ENCODE results near the gene RPL26.

Gene RPL26

DNA sequence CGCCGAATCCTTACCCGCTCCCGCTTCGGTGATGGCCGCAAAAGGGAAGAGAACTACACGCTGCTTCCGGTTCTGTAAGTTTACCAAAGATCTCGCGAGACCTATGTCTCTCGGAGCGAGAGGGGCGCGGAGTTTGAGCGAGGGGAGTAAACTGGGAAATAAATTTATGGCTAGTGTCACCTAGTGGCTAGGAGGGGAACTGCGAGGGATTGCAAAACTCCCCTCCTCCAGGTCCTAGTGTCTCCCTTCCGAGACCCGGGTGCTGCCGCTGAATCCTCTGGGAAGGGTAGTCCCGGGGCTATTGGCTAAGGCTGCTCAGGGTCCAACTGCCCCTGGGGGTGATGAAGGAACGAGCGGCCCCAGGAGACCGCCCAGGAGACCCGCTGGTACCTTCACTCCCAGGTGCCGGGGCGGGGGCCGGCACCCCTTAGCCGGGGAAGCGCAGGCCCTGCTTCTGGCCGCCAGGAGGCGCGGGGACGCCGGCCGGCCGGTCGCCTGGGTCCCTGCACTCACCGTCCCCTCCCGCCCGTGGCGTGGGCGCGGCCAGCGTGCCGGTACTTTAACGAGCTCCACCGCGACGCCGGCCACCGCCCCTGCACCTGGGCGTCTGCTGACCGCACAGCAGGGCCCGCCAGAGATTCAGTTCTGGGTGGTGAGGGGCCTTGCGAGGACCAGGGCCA, at the start of gene RPL26:
TSS of gene RPL26 (minus strand) at position 51 of the 680 bp plus-strand sequence. CDS start 883 bp downstream, outside the sequence.
- FAIRE-seq = peak; percentile 92
- peak; percentile 94 for DNase-seq (ENCODE audit: insufficient read length, low spot score)

DNA sequence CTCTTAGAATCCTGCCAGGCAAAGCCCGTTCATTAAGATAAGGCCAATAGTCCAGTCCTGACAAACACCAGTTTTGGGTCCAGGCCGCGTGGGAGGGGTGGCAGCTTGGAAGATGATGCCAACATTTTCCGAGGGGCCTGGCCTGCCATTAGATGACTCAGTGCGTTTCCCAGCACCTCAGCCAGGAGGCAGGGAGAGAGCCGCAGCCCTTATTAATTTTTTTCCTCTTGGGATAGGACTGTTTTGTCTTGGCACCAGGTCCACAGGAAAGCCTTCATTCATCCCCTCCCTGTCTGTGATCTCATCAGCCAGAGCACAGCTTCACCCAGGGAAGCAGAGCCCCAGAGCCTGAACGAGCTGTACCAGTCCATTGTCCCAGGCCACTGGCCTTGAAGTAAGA, 48.0 kb upstream of the RPL26 start:
- no peak for DNase-seq (ENCODE audit: insufficient read length, low spot score)
- no peak for FAIRE-seq

DNA sequence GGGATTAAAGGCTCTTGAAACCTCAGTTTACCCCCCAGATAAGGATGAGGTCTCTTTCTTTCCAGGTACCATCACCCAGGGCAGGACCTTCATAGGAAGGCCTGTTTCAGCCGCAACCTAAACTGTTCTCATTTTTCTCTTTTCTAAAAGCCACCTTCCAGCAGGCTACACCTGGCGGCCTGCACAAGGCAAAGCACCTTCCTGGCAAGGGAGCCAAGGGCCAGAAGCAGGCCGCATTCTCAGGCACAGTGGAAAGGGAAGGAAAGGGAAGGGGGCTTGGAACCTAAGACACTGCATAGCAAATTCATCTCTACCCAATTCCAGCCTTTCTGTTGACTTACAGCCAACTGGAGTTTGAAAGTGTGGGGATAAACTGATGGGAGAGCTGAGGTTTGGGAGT, 43.8 kb upstream of the RPL26 start:
- FAIRE-seq (no peak), DNase-seq (ENCODE audit: insufficient read length, low spot score) (no peak)

DNA sequence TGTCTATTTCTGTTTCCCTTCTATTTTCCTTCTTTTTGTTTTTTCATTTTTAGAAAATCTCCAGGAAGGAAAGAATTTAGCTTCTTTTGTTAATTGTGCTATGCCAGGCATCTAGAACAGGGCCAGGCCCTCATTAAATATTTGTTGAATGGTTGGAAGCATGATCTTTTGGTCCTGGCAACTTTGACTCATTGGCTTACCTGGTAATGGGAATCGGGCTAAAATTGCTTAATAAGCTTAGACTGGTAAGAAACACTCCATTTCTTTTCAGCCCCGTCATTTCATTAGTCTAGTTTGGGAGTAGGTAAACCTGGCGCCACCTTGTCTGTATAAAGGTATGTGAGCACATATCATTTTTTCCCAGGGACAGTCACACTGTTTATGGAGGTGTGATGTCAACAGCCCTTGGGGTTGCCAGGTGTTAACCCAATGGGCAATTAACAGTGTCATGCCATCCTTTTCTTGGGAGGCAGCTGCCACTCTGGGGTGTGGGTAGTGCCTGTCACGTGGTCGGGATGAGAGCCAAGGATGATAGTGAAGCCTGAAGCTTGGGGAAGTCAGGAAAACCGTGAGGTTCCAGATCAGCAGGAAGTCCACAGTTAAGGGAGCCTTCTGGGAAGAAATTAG, 43.2 kb upstream of the RPL26 start:
- FAIRE-seq = no peak
- no peak for DNase-seq (ENCODE audit: insufficient read length, low spot score)

DNA sequence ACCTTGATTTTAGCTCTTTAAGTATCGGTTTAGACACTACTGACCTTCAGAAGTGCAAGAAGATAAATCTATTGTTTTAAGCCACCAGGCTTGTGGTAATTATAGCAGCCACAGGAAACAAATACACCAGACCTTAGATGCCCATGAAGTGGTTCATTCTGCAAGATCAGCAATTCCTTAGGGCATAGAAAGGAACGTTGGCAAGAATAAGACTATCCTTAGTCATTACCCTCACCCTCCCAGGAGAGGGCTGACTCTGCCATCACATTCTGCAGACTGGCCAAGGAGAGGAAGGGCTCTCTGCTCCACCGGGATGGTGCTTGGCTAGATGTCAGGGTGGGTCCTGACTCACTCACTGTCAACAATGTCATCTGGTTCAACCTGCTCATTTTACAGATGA, 38.6 kb upstream of the RPL26 start:
- DNase-seq (ENCODE audit: insufficient read length, low spot score) (no peak), FAIRE-seq (no peak)

DNA sequence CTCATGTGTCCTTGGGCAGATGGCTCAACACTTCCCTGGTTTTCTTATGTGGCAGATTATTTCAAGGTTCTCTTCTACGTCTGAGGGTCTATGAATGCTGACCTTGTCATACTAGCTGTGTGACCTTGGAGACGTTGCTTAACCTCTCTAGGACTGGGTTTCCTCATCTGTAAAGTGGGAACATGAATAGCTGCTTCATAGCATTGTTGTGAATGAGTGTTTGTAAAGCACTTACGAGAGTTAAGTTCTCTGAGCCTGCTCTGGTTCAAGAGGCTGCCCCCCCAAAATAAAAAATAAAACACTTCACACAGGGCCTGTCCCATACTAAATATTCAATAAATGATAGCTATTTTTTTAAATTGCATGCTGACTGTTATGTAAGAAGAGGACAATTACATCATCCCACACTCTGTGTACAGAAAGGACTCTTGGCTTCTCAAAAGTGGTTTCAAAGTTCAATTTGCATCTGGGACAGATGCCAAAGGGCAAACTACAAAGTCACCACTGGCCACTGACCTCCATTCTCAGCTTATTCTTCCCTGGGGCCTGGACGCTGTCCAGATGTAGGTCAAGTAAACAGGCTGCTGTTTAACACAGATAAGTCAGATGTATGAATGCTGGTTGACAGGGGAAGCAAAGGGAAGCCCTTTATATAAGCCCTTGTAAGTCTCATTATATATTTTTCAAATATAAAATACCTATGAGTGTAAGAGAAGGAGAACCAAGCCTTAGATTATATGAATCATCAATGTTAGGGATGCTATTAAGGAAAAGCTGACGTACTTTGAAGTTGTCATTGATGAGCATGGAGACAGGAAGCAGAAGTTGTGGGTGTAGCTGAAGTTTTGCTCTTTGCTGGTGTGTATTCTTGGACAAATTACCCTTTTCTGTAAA, 37.3 kb upstream of the RPL26 start:
- no peak for FAIRE-seq
- no peak for DNase-seq (ENCODE audit: insufficient read length, low spot score)

DNA sequence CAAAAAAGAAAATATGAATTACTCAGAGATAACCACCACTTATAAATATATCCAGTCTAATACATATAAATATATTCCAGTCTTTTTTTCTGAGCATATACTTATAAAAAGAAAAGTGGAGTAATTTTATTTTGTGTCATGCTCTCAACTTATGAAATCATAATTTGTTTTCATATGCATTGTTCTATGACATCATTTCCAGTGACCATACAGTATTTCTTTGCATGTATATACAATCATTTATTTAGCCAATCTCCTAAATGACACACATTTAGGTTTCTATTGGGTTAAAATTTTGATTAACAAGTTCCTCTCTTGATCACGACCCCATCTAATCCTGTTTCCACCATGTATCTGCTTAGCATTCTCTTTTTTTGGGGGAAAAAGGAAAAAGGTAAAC, 36.3 kb upstream of the RPL26 start:
- FAIRE-seq (no peak), DNase-seq (ENCODE audit: insufficient read length, low spot score) (no peak)

DNA sequence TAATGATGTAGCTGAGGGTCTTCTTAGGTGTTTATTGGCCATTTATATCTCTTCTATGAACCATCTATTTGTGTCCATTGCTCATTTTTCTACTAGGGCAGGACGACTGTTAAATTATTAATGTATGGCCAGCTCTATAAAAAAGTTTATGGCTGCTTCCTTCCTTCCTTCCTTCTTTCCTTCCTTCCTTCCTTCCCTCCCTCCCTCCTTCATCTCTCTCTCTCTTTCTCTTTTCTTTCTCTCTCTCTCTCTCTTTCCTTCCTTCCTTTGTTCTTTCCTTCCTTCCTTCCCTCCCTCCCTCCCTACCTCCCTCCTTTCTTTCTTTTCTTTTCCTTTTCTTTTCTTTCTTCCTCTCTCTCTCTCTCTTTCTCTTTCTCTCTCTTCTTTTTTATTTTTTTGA, 35.5 kb upstream of the RPL26 start:
- no peak for FAIRE-seq
- no peak for DNase-seq (ENCODE audit: insufficient read length, low spot score)

DNA sequence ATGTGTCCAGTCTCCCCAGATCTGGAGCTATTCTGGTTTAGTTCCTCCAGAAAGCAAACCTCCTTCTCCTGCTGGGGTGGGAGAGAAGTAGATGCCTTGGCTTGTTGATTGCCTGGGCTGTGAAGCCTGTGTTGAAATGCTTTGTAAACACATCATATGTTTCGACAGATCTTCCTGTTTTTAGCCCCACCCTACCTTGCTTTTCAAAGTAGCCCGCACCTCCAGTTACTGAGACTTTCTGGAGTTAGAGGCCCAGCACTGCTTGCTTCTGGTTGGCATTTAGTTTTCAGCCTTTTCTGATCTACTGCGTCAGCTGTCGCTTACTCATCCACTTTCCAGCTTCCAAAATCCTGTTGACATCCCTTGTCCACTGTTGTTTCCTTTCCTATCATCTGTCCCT, 34.8 kb upstream of the RPL26 start:
- no peak for DNase-seq (ENCODE audit: insufficient read length, low spot score)
- no peak for FAIRE-seq

DNA sequence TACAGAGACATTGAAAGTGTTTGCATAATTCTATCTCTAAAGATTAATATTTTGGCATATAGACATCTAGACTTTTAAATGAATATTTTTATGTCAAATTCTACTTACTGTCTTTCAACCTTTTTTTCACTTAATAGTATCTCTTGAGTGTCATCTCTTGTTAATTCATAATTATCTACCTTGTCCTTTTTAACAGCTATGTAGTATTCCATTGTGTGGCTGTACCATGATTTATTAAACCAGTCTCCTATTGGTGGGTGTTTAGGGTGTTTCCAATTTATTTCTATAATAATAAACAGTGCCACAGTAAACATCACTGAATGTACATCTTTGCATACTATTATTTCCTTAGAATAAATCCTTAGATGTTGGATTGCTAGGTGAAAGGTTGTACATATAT, 30.9 kb upstream of the RPL26 start:
- no peak for DNase-seq (ENCODE audit: insufficient read length, low spot score)
- FAIRE-seq = no peak

DNA sequence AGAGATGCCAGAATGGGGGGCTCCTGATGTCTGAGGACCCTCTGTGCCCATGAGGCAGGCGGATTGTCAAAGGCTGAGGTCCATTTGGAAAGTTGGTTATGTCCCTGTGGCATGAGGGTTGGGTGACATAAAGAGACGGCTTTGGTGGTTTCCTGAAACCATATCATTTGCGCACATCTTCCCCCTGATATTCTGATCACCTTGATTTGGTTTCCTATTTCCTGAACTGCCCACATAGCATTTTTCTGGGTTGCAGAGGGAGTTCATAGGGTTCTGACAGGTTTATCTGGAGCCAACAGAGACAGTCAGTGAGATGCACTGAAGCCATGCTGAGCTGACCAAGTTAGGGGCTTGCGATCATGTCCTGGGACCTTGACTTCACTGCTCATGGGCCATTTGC, 30.3 kb upstream of the RPL26 start:
- FAIRE-seq (no peak), DNase-seq (ENCODE audit: insufficient read length, low spot score) (no peak)

DNA sequence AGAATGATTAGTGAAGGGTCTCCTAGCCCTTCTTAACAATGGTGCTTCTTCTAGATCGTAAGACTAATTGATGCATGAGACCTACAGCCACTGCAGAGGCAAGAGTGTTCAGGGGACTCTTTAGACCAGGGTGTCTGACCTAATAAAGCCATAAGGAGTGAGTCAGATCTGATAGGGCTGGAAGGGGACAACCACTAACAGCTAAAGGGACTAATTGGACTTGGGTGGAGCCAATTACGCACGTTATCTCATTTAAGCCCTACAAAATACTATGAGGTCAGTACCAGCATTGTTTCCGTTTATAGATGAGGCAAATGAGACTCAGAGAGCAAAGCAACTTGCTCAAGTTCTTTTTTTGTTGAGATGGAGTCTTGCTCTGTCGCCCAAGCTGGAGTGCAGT, 29.1 kb upstream of the RPL26 start:
- DNase-seq (ENCODE audit: insufficient read length, low spot score) (no peak), FAIRE-seq (no peak)

DNA sequence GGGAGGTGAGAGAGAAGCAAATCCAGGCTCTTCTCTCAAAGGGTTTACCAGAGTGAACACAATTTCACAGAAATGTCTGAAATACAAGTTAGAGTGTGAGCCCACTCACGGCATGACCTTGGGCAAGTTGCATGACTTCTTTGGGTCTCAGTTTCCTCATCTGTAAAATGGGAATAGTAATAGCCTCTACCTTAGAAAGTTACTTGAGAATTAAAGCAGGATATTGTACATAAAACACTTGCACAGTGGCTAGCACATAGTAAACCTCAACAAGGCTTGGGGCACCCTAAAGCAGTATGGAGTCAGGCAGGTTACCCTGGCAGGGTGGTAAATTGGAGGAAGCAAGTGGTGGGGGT, 27.9 kb upstream of the RPL26 start:
- FAIRE-seq = no peak
- DNase-seq (ENCODE audit: insufficient read length, low spot score) = no peak

DNA sequence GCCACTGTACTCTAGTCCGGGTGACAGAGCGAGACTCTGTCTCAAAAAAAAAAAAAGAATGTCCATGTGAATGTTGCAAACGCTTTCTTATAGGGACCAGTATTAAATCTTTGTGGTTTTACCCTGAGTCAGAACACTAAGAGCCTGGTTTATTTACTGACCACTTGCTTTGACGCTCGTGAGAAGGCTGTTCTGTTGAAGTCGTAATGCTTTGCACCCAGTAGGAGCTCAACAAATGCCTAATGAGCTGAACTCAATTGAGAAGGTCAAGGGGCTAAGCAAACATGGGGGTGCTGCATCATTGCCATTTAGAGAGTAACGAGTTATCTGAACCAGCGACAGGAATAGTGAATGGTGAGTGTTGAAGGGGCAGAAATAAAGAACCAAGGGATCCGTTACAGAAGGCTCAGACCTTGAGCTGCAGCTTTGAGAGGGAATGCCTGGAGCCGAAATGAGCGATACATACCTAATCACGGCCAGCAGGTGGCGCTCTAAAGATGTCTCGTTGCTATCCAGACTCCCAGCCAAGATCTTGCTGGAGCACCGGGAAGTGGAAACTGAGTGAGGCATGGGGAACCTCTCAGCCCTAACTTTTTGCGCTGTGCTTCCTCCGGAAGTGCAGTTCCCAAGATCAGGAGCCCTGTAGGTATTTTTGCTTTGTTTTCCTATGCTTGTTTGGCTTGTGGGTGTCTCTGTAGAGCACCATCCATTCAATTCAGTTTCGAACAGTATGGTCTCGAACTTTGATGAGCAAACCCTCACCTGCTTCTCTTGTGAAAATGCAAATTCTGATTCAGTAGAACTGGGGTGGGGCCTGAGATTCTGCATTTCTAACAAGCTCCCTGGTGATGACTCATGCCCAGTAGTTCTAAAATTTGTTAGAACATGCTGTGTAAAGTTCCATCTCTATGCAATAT, 27.2 kb upstream of the RPL26 start:
- FAIRE-seq = peak; percentile 92
- peak; percentile 47 for DNase-seq (ENCODE audit: insufficient read length, low spot score)

DNA sequence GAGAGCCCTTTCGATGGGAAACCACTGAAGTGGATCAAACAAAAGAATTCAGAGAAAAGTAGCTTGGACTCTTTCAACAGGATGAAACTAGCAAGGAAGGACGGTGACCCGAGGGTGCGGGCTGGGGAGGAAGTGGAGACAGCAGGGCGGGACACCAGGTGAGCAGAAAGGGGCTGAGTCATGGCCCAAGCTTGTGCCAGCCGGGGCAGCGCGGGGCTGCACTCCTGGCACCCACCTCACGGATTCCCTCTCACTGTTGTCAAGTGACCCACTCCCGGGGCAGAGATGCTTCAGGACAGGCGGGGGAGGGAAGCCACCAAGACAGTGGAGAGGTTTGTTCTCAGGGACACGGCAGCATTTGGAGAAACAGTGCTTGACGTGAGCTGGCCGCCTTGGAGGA, 25.4 kb upstream of the RPL26 start:
- DNase-seq (ENCODE audit: insufficient read length, low spot score) (no peak), FAIRE-seq (no peak)

DNA sequence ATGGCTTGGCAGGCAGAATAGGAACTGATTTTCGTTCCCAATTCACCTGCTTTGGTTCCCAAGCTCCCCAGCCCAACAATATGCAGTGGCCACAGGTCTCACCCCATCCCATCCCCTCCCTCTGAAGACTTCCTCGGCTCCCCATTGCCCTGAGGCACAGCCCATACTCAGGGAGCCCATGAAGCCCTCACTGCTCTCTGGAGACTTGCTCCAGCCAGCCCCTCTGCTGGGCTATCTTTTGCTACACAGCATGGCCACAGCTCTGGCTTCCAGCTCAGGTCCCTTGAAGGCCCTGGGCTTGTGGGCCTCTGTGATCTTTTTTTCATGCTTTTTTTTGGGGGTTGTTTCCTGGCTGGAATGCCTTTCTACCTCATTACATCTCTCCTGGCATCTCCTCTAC, 23.2 kb upstream of the RPL26 start:
- FAIRE-seq = no peak
- DNase-seq (ENCODE audit: insufficient read length, low spot score) = no peak

DNA sequence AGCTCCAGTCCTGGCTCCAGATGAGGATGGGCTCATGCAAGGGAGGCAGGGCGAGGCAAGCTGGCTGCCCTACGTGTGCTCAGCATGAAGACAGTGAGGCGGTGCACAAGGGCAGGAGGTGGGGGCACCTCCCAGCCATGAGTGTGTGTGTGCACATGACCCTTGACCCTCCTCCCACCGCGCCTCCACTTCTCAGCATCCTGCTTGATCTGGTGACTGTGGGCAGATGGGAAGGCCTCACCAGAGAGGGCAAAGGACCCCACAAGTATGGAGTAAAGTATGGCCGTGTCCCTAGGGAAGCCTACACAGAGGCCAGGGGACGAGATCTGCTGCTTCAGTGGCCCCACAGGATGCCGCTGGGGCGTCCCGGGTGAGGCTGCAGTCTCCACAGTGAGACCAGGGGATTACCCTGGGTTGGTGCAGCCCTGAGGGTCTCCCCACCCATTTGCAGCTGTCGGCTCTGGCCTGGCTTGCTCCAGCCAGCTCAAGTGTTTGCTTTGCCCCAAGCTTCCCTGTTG, 22.6 kb upstream of the RPL26 start:
- FAIRE-seq = no peak
- DNase-seq (ENCODE audit: insufficient read length, low spot score) = no peak

DNA sequence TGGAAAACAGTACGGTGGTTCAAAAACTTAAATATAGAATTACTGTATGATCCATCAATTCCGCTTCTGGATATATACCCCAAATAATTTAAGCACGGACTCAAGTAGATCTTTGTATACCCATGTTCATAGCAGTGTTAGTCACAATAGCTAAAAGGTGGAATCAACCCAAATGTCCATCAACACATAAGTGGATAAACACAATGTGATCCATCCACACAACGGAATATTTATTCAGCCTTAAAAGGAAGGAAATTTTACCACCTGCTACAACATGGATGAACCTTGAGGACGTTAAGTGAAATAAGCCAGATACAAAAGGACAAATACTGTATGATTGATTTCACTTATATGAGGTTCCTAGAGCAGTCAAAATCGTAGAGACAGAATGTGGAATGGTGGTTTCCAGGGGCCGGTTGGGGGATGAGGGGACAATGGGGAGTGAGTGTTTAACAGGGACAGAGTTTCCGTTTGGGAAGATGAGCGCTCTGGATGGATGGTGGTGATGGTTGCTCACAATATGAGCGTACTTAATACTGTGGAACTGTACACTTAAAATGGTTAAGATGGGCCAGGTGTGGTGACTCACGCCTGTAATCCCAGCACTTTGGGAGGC, 20.0 kb upstream of the RPL26 start:
- FAIRE-seq = no peak
- DNase-seq (ENCODE audit: insufficient read length, low spot score) = no peak

DNA sequence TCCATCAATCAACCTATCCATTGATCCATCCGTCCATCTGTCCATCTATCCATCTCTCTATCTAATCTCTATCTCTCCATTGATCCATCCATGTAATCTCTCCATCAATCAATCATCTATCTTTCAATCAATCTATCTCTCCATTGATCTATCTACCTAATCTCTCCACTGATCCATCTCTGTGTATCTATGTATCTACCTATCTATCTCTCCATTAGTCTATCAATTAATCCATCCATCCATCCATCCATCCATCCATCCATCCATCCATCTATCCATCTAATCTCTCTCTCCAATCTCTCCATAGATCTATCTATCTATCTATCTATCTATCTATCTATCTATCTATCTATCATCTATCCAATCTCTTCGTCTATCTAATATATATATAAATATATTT, 18.1 kb upstream of the RPL26 start:
- DNase-seq (ENCODE audit: insufficient read length, low spot score) (no peak), FAIRE-seq (no peak)

DNA sequence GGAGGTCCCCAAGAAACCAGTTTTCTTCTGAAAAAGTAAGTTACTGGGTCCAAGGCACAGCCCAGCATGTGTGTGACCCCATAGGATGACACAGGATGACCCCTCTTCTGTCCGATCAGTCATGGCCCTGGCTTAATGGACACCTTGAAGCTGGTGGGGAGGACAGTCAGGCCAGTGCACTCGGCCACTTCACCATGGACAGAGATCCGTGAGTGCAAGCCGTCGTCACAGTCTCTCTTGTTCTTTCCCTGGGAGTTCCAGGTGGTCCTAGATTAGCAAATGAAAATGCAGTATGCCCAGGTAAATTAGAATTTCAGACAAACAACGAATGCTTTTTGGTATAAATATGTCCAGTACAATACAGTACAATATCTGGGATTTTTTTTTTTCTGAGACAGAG, 16.0 kb upstream of the RPL26 start:
- FAIRE-seq (no peak), DNase-seq (ENCODE audit: insufficient read length, low spot score) (no peak)
